Sigmoid colon (tissue), 7 donors: ENCODE results near the gene GAS6. TPM values are rescaled to one million over a fixed set of nuclear protein-coding genes. Genes with fewer than 3 reads are reported as not detected.

Source experiments
- DNase-seq: peaks from one replicate; pipeline ENCODE4 v3.0.0-alpha.2; 2019
- H3K27ac ChIP-seq, 4 donors: fragments of 200-600 bp; sonication (generic); one replicate each; pipeline ENCODE4 v1.5.1; 2016 to 2019; ENCODE audit warnings: mild to moderate bottlenecking in 1 of 4
- H3K27me3 ChIP-seq, 3 donors: fragments of 200-600 bp; sonication (generic); one replicate each; pipeline ENCODE4 v1.5.1; 2019; ENCODE audit warnings: mild to moderate bottlenecking in 1 of 3
- H3K36me3 ChIP-seq, 4 donors: fragments of 200-600 bp; sonication (generic); one replicate each; pipeline ENCODE4 v1.5.1; 2016 to 2019
- H3K4me1 ChIP-seq, 4 donors: fragments of 200-600 bp; sonication (generic); one replicate each; pipeline ENCODE4 v1.5.1; 2017 to 2019
- H3K4me3 ChIP-seq, 4 donors: fragments of 200-600 bp; sonication (generic); one replicate each; pipeline ENCODE4 v1.5.1; 2017 to 2019; ENCODE audit warnings: mild to moderate bottlenecking in 2 of 4, moderate library complexity in 1 of 4
- H3K9me3 ChIP-seq, 4 donors: fragments of 200-600 bp in 3 of 4; sonication (generic) in 3 of 4; one replicate each; pipeline versions ENCODE4 v1.5.1 to v1.6.1; 2013 to 2019
- CTCF ChIP-seq, 4 experiments: fragments of 450-650 bp in 3 of 4; fragments of 200-600 bp in 1 of 4; IDR thresholded peaks; one replicate each; pipeline ENCODE4 v1.5.1; 2016 to 2019; ENCODE audit warnings: antibody characterized with exemption in 4 of 4, mild to moderate bottlenecking in 3 of 4, moderate library complexity in 2 of 4
- EP300 ChIP-seq, 4 donors: sonication (generic); formaldehyde crosslinking; IDR thresholded peaks; one replicate each; pipeline ENCODE4 v1.6.1; 2017; ENCODE audit warnings: antibody characterized with exemption in 4 of 4
- POLR2A ChIP-seq, 2 donors: fragments of 450-650 bp; IDR thresholded peaks; one replicate each; pipeline ENCODE4 v1.6.1; 2016; ENCODE audit warnings: antibody characterized with exemption in 2 of 2, mild to moderate bottlenecking in 2 of 2, moderate library complexity in 2 of 2
- POLR2AphosphoS5 ChIP-seq, 4 donors: sonication (generic); formaldehyde crosslinking; IDR thresholded peaks; one replicate each; pipeline ENCODE4 v1.6.1; 2017; ENCODE audit warnings: antibody characterized with exemption in 4 of 4
- WGBS, 2 donors: extraction: QIAGEN DNeasy Blood & Tissue Kit; methylation state at CpG; one replicate each; pipeline ENCODE4 v1.1.7; 2013; 5-methylcytosine and 5-hydroxymethylcytosine counted together
- intact Hi-C: fragments of 100-400 bp; cut with DNase I; formaldehyde crosslinking; loops from one replicate; pipeline ENCODE4 v1.15.1; 2023
- polyA plus RNA-seq, 3 donors: library from polyadenylated mRNA; stranded (reverse); fragments of 200-250 nt; gene quantifications; one replicate each; pipeline ENCODE4 v1.2.3, GENCODE V29; 2013
- total RNA-seq, 4 donors: library from RNA; depleted of rRNA; stranded (reverse); fragments of >200 nt; gene quantifications; one replicate each; pipeline ENCODE4 v1.1.0, GENCODE V29; 2016
- donor health status: healthy with polysubstance abuse.
- donor health status: Bipolar disorder and iron deficiency.
- donor health status: healthy.

The GAS6 gene
- total and polyA plus RNA-seq, 7 donors, result 27.0 to 105 (median 58.1) TPM

- H3K4me1 ChIP-seq, result peaks cover 0 to 23% (median 7%) of the 10 kb centered on the region in 4 donors
- intact Hi-C loops, result no loop called here
- TF ChIP-seq POLR2A (IDR thresholded peaks at IDR 0.05) (no peak), POLR2AphosphoS5 (IDR thresholded peaks at IDR 0.05) (no peak), EP300 (IDR thresholded peaks at IDR 0.05) (no peak), CTCF (IDR thresholded peaks at IDR 0.05) (no peak)
- H3K36me3 ChIP-seq, result peaks cover 0 to 21% (median 8%) of the 10 kb centered on the region in 4 donors
- H3K27me3 ChIP-seq, result no peaks in the 10 kb centered on the region
- H3K27ac ChIP-seq, result peak overlapping the region in 1 of 4 donors; percentile 54
- no peak for DNase-seq
- no peak overlapping the region for H3K4me3 ChIP-seq
- H3K9me3 ChIP-seq, result no peaks in the 10 kb centered on the region
- WGBS, 2 donors, result 49 to 81% methylated on average over 18 of the region's 18 CpGs
These were observed 15.2 kb downstream of the GAS6 start for GRCh38 chr13:113848431-113849260.

GRCh38 chr13:113848020-113848419 lies 15.9 kb downstream of the GAS6 start:
- Histone ChIP-seq H3K4me3 (no peak overlapping the region), H3K36me3 (peaks cover 0 to 21% (median 8%) of the 10 kb centered on the region in 4 donors), H3K27ac (peak overlapping the region in 1 of 4 donors; percentile 54), H3K27me3 (no peaks in the 10 kb centered on the region), H3K9me3 (no peaks in the 10 kb centered on the region), H3K4me1 (peaks cover 0 to 17% (median under 1%) of the 10 kb centered on the region in 4 donors)
- intact Hi-C loops, result no loop called here
- no peak for DNase-seq
- 78 to 79% methylated on average over 8 of the region's 8 CpGs for WGBS, 2 donors
- TF ChIP-seq EP300 (IDR thresholded peaks at IDR 0.05) (no peak), POLR2A (IDR thresholded peaks at IDR 0.05) (no peak), POLR2AphosphoS5 (IDR thresholded peaks at IDR 0.05) (no peak)

- 80 to 90% methylated on average over 28 of the region's 28 CpGs for WGBS, 2 donors
- no peak for TF ChIP-seq POLR2AphosphoS5 (IDR thresholded peaks at IDR 0.05)
- TF ChIP-seq CTCF (IDR thresholded peaks at IDR 0.05), result no peak
- TF ChIP-seq POLR2A (IDR thresholded peaks at IDR 0.05), result no peak
- TF ChIP-seq EP300 (IDR thresholded peaks at IDR 0.05), result no peak
- Histone ChIP-seq H3K27ac (no peak overlapping the region), H3K4me3 (no peak overlapping the region), H3K4me1 (peaks cover 0 to 14% (median 0%) of the 10 kb centered on the region in 4 donors), H3K9me3 (no peaks in the 10 kb centered on the region), H3K36me3 (peaks cover 0 to 21% (median 8%) of the 10 kb centered on the region in 4 donors), H3K27me3 (no peaks in the 10 kb centered on the region)
- intact Hi-C loops, result no loop called here
- DNase-seq, result no peak
These were observed 17.1 kb downstream of the GAS6 start for GRCh38 chr13:113846636-113847318.

GRCh38 chr13:113845723-113846635 lies 17.9 kb downstream of the GAS6 start:
- DNase-seq, result no peak
- peak overlapping the region in 1 of 4 donors; percentile 9 for H3K27ac ChIP-seq

More at GRCh38 chr13:113845723-113846635, 17.9 kb downstream of the GAS6 start:
- Histone ChIP-seq H3K4me1 (peaks cover 0 to 14% (median 2%) of the 10 kb centered on the region in 4 donors), H3K9me3 (no peaks in the 10 kb centered on the region), H3K27me3 (no peaks in the 10 kb centered on the region), H3K4me3 (no peak overlapping the region), H3K36me3 (peaks cover 0 to 21% (median 8%) of the 10 kb centered on the region in 4 donors)
- 81 to 86% methylated on average over 30 of the region's 30 CpGs for WGBS, 2 donors
- intact Hi-C loops, result no loop called here
- TF ChIP-seq POLR2AphosphoS5 (IDR thresholded peaks at IDR 0.05), result no peak
- TF ChIP-seq CTCF (IDR thresholded peaks at IDR 0.05), result no peak
- TF ChIP-seq EP300 (IDR thresholded peaks at IDR 0.05), result no peak
- no peak for TF ChIP-seq POLR2A (IDR thresholded peaks at IDR 0.05)
